Esophagus muscularis mucosa (tissue), 4 donors: Measurements from ENCODE around the gene KIRREL3.

Experiments used
- CTCF ChIP-seq, 3 experiments: fragments of 200-600 bp in 2 of 3; fragments of 450-650 bp in 1 of 3; sonication (generic) in 2 of 3; IDR thresholded peaks; one replicate each; pipeline ENCODE4 v1.5.1; 2017 to 2019; ENCODE audit warnings: antibody characterized with exemption in 3 of 3, mild to moderate bottlenecking in 2 of 3, moderate library complexity in 1 of 3
- EP300 ChIP-seq: sonication (generic); formaldehyde crosslinking; IDR thresholded peaks from one replicate; pipeline ENCODE4 v1.6.1; 2017; ENCODE audit warnings: antibody characterized with exemption
- POLR2A ChIP-seq: fragments of 450-650 bp; IDR thresholded peaks from one replicate; pipeline ENCODE4 v1.6.1; 2017; ENCODE audit warnings: antibody characterized with exemption, moderate library complexity, mild to moderate bottlenecking, low read depth

- TF ChIP-seq CTCF (IDR thresholded peaks at IDR 0.05), result no peak
- no peak for TF ChIP-seq POLR2A
- TF ChIP-seq EP300, result no peak
Measured at GRCh38 chr11:126529037-126529436, 471.5 kb downstream of the KIRREL3 start.
